HUES48 (cell line): ENCODE data around the gene ASPG.

Experiments used
- H3K27ac ChIP-seq: one replicate; pipeline ENCODE4 v1.7.0; 2013; ENCODE audit warnings: low read depth, low read length, inconsistent platforms
- H3K27me3 ChIP-seq: 2 replicates; pipeline ENCODE4 v1.6.1; 2013; ENCODE audit warnings: mild to moderate bottlenecking, low read length; ENCODE audit not compliant: control insufficient read depth, insufficient read depth
- H3K36me3 ChIP-seq: 2 replicates; pipeline ENCODE4 v1.6.1; 2013; ENCODE audit warnings: low read length; ENCODE audit not compliant: control insufficient read depth, insufficient read depth
- H3K4me1 ChIP-seq: 2 replicates; pipeline ENCODE4 v1.6.1; 2013; ENCODE audit warnings: mild to moderate bottlenecking, low read length; ENCODE audit not compliant: control insufficient read depth, insufficient read depth
- H3K4me3 ChIP-seq: 2 replicates; pipeline ENCODE4 v1.5.1; 2013; ENCODE audit warnings: mild to moderate bottlenecking, low read depth, low read length
- H3K9ac ChIP-seq: 2 replicates; pipeline ENCODE4 v1.6.1; 2013; ENCODE audit warnings: mild to moderate bottlenecking, low read depth, low read length, moderate library complexity
- H3K9me3 ChIP-seq: 2 replicates; pipeline ENCODE4 v1.6.1; 2013; ENCODE audit warnings: low read length; ENCODE audit not compliant: control insufficient read depth, insufficient read depth

Gene ASPG

GRCh38 chr14:104107611-104108569, 22.4 kb downstream of the ASPG start:
- H3K27me3 ChIP-seq = no peaks in the 10 kb centered on the region
- H3K9me3 ChIP-seq = no peaks in the 10 kb centered on the region
- H3K36me3 ChIP-seq = no peaks in the 10 kb centered on the region
- no peak overlapping the region for H3K4me3 ChIP-seq
- H3K9ac ChIP-seq = no peak overlapping the region
- H3K4me1 ChIP-seq = no peaks in the 10 kb centered on the region; the same call in 1 of the 2 replicates
- no peak overlapping the region for H3K27ac ChIP-seq

DNA sequence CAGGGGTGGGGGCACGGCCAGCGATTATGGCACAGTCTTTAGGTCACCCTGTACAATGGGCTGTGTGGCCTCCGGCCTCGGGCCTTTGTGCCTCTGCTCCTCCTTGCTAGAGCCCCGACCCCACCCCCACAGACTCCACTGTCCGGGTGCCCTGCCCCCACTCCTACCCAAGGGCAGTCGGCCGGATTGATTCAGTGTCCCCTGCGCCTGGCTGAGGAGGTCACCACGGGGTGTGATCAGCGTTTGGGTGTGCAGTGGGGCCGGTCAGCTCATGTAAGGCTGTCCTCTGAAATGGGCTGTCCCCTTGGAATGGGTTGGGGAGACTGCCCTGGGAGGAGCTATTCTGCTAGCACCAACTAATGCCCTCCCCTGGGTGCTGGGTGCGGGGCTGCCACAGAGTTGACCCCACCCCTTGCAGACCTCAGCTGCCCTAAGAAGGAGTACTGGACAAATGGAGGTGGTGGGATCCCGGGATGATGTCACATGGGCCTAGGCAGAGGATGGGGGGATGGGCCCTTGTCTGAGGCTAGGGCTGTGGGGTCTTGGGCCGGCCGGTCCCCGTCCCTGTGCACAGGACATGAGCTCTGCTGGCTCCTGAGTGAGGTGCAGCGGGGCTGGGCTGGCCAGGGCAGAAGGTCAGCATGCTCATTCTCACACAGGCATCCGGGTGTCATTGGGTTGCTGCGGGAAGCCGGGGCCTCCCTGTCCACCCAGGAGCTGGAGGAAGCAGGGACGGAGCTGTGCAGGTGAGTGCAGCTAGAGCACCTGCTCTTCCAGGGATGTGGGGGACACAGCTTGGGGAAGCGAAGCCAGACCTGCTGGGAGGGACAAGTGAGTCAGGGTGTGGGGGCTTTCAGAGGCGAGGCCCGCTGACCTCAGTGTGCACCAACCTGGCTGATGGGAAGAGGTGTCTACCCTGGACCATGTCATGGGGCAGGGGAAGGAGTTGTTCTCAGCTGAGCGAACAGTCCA, 23.4 kb downstream of the ASPG start:
- no peaks in the 10 kb centered on the region for H3K27me3 ChIP-seq
- no peaks in the 10 kb centered on the region for H3K36me3 ChIP-seq
- no peaks in the 10 kb centered on the region; the same call in 1 of the 2 replicates for H3K4me1 ChIP-seq
- no peaks in the 10 kb centered on the region for H3K9me3 ChIP-seq
- no peak overlapping the region for H3K27ac ChIP-seq
- H3K4me3 ChIP-seq = no peak overlapping the region
- H3K9ac ChIP-seq = no peak overlapping the region

DNA sequence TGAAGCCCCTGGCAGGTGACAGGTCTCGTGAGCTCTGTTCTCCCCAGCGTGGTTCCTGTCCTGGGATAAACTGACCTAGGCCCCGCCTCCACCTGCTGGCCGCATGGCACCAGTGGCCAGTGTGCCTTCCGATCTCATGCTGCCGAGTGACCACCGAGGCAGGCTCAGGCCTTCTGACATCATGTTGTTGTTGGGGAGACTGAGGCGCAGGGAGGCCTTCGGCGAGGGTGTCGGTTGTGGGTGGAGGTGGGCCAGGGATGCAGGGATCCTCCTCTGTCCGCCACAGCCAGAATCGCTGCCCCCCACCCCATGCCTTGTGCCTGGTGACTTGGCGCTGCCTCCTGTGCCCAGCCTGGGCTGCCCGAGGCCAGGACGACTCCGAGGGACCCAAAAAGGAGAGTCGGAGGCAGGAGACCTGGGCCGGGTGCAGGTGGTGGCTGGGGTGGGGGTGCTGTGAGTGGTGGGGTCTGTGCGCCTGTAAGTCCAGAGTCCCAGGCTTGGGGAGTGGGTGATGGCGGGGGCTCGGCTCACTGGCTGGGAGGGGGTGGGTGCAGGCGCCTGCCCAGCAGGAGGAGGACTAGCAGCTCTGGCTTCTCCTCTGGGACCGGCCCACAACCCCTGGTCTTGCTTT, 24.3 kb downstream of the ASPG start:
- Histone ChIP-seq H3K9me3 (no peaks in the 10 kb centered on the region), H3K4me3 (no peak overlapping the region), H3K27me3 (no peaks in the 10 kb centered on the region), H3K27ac (no peak overlapping the region), H3K36me3 (no peaks in the 10 kb centered on the region), H3K9ac (no peak overlapping the region), H3K4me1 (no peaks in the 10 kb centered on the region; the same call in 1 of the 2 replicates)

DNA sequence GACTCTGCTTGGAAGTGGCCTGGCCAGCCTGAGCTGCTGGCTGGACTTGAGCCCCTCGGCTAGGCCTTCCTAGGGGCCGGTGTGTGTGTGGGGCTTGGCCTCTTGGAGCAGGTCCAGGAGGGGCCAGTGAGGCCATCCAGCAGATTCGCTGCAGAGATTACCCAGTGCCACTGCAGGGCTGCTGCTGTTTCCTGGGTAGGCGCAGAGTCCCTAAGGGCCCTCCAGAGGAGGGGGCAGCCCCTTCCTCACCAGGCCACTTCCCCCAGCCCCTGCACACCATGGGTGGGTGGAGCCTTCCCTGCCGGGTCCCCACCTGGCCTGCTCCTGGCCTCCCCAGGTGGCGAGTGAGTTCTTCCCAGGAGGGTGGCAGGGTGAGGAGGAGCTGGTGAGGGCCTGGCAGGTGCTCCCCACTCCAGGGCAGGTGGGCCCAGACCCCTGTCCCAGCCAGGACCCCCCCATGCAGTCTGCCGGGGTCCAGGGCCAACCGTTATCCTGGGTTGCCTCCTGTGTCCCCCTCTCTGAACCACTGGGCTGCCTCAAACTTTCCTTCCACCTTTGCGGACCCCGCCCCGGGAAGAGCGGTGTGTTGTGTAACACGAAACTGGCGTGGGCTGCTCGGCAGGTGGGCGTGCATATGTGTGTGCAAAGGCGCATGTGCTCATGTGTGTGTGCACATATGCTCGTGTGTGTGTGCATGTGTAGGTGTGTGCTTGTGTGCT, 25.1 kb downstream of the ASPG start:
- H3K27ac ChIP-seq = no peak overlapping the region
- H3K9ac ChIP-seq = no peak overlapping the region
- H3K27me3 ChIP-seq = peaks cover under 1% of the 10 kb centered on the region
- no peaks in the 10 kb centered on the region for H3K9me3 ChIP-seq
- H3K4me1 ChIP-seq = no peaks in the 10 kb centered on the region; the same call in 1 of the 2 replicates
- no peak overlapping the region for H3K4me3 ChIP-seq
- H3K36me3 ChIP-seq = no peaks in the 10 kb centered on the region

DNA sequence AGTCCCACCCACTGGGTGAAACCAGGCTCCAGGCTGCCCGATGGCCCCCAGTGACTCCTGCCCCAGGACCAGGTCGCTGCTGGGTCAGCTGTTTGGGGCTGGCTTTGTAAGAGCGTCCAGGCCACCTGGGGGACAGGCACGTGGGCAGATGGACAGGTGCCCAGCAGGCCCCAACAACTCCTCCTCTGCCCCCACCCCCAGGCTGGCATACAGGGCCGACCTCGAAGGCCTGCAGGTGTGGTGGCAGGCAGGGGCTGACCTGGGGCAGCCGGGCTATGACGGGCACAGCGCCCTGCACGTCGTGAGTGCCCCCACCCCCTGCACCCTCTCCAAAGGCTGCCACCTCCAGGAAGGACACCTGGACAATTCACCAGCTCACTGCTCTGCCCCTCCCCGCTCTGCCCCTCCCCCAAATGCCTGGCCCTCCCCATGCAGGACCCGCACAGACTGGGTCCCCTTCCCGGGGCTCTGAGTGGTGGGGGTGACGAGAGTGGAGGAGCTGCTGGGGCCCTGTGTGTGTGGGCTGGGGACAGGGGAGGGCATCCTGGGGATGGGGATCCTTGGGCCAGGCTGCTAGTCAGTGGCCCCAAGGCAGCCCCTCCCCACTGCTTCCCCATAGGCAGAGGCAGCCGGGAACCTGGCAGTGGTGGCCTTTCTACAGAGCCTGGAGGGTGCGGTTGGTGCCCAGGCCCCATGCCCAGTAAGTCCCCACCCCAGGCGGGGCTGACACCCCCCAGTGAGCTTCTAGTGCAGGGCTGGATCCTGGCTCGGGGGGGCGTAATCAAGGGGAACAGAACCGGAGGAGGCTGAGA, 26.0 kb downstream of the ASPG start:
- Histone ChIP-seq H3K27me3 (peaks cover 9% of the 10 kb centered on the region), H3K27ac (no peak overlapping the region), H3K4me3 (no peak overlapping the region)

DNA sequence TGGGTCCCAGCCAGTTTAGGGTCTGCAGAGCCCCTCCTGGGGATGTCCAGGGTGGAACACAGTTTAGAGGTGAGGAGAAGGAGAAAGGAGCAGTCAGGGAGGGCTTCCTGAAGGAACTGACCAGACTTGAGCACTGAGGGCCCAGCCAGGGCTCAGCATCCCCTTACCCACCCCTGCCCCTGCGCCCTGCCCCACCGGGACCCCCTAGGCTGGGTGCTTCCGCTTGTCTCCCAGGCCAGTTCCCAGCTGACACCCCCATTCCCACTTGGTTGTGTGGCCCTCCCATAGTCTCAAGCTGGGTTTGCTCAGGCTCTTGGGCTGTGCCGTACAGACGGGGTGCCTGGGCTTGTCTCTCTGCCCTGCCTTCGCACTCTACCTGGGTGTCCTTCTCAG, 26.6 kb downstream of the ASPG start:
- H3K9ac ChIP-seq = no peak overlapping the region
- H3K27me3 ChIP-seq = peaks cover 15% of the 10 kb centered on the region
- no peaks in the 10 kb centered on the region for H3K36me3 ChIP-seq
- no peaks in the 10 kb centered on the region; the same call in 1 of the 2 replicates for H3K4me1 ChIP-seq
- no peaks in the 10 kb centered on the region for H3K9me3 ChIP-seq
- no peak overlapping the region for H3K4me3 ChIP-seq
- no peak overlapping the region for H3K27ac ChIP-seq

More for the DNA sequence above, 26.0 kb downstream of the ASPG start:
- no peaks in the 10 kb centered on the region for H3K36me3 ChIP-seq
- H3K9me3 ChIP-seq = no peaks in the 10 kb centered on the region
- H3K9ac ChIP-seq = no peak overlapping the region
- no peaks in the 10 kb centered on the region; the same call in 1 of the 2 replicates for H3K4me1 ChIP-seq

DNA sequence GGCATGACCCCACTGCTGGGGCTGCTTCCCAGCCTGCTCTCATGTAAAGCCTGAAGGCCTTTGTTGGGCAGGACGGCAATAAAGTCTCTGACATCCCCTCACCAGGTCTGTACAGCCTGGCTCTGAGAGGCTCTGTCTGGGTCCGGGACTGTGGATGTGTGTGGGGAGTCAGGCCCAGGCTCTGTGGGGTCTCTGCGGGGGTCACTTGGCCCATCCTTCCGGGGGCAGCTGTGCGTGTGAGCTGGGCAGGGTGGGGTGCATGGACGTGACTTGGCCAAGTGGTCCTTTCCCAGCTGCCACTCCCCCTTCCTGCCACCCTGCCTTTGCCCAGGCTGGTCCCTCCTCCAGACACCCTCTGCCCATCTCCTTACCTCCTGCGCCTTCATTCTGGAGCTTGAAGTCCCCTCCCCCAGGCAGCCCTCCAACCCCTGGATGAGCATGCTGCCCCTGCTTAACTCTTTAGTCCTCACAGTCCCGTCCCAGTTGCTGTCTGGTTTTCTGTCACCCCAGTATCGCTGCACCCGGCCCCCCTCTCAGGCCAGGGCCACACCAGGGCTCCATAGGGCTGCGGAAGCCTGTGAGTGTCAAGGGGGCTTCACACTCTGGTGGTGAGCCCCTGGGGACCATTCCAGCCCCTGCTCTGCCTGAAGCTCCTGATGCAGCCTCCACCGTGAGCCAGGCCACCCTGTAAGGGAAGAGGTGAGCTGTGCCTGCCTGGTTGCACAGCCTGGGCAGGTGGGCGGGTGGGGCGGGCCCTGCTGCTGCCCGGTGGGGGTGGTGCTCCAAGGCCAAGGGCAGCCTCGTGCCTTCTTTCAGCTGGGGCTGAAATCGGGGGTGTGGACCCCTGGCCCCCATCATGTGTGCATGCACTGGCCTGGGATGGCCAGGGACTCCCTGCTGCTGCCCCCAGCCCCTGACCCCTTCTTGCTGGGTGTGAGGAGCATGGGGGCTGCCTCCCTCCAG, 27.4 kb downstream of the ASPG start:
- Histone ChIP-seq H3K27me3 (peaks cover 23% of the 10 kb centered on the region), H3K27ac (no peak overlapping the region), H3K9ac (no peak overlapping the region), H3K4me1 (no peaks in the 10 kb centered on the region; the same call in 1 of the 2 replicates), H3K9me3 (no peaks in the 10 kb centered on the region), H3K4me3 (no peak overlapping the region), H3K36me3 (no peaks in the 10 kb centered on the region)

DNA sequence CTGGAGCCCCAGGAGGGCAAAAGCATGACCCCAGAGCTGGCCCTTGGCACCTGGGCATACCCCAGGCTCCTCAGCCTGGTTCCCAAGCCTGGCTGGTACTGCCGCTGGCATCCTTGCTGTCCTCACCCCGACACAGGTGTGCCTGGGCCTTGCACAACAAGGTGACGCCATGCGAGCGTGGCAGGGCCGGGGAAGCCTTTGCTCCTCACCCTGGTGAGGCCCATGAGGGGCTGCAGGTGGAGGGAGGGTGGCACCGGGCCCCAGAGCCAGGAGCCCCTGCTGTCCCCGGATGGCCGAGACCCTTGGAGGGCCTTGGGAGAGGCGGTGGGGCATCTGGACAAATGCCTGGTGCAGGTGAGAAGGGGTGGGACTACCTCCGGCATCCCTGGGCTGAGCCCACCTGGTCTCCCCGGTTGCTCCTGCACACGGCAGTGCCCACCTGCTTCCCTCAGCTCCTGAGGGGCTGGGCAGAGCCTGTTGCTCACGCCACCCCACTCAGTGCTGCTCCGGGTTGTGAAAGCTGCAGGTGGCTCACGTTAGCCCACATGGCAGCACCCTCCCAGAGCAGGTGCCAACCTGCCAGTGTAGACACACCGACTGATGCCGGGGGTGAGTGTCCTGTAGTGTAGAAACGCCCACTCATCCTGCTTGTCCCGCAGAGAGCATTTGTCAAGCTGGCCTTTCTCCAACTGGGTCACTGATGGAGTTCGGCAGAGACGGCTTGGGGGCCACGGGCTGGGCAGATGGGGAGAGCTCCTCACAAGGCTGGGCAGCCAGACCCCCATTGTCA, 28.3 kb downstream of the ASPG start:
- H3K4me1 ChIP-seq = no peaks in the 10 kb centered on the region; the same call in 1 of the 2 replicates
- no peak overlapping the region for H3K27ac ChIP-seq
- peaks cover 33% of the 10 kb centered on the region for H3K27me3 ChIP-seq
- H3K9me3 ChIP-seq = no peaks in the 10 kb centered on the region
- no peaks in the 10 kb centered on the region for H3K36me3 ChIP-seq
- H3K9ac ChIP-seq = no peak overlapping the region
- H3K4me3 ChIP-seq = no peak overlapping the region
